ENCODE measurements around the gene LPCAT2. TPM values are rescaled to one million over a fixed set of nuclear protein-coding genes. Genes with fewer than 3 reads are reported as not detected.

LPCAT2 gene
- total RNA-seq, 1 experiment from 2014 or later = 7.1 TPM

DNA sequence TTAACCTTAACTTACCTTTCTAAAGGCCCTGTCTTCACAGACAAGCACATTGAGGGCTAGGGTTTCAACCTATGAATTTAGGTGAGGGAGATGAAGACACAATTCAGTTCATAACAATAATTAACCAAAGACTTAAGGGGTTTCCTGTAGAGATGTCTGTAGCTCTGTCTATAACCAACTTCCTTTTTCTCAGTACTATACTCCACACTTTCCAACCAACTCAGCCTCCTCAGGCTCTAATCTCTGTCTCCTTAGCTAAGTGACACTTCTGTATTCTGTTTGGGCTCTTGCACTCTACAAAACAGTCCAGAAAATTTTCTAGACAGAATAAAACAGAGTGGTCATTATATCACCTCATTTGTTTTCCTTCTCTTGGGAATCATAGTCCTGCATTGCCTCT is 83.4 kb downstream of the LPCAT2 start (continued):
- TF ChIP-seq PRDM15 (CRISPR knock-in tag; IDR thresholded peaks at IDR 0.05) = no peak
- no peak for TF ChIP-seq ZNF423 (CRISPR knock-in tag; IDR thresholded peaks at IDR 0.05)
- TF ChIP-seq GRHL2 (CRISPR knock-in tag; IDR thresholded peaks at IDR 0.05; ENCODE audit: insufficient replicate concordance, severe bottlenecking) = no peak
- TF ChIP-seq ATF6 (CRISPR knock-in tag; IDR thresholded peaks at IDR 0.05) = no peak
- no peak for TF ChIP-seq PRRX2 (CRISPR knock-in tag; IDR thresholded peaks at IDR 0.05)

- Mint-ChIP-seq H3K4me1 (peaks cover 23% of the 10 kb centered on the region), H3K27me3 (ENCODE audit: low read depth) (no peaks in the 10 kb centered on the region), H3K4me3 (no peak overlapping the region), H3K36me3 (no peaks in the 10 kb centered on the region; the same call in 1 of the 2 replicates), H3K9me3 (peaks cover 15% of the 10 kb centered on the region), H3K27ac (no peak overlapping the region)
- ChIA-PET POLR2A (no interaction called here), CTCF (interaction anchor here (1.7 kb wide), 1 partner anchor 133 kb away, joined by 4 read pairs; no protein-coding TSS in a partner anchor)
- ATAC-seq (no peak), DNase-seq (ENCODE audit: low spot score) (no peak)
- no peak for TF ChIP-seq ZNF232 (CRISPR knock-in tag; IDR thresholded peaks at IDR 0.05)
- no peak for TF ChIP-seq NR2C2 (CRISPR knock-in tag; IDR thresholded peaks at IDR 0.05)
- no peak for TF ChIP-seq JUN (CRISPR knock-in tag; IDR thresholded peaks at IDR 0.05)
- no peak for TF ChIP-seq FOXJ3 (CRISPR knock-in tag; IDR thresholded peaks at IDR 0.05; ENCODE audit: borderline replicate concordance)
- TF ChIP-seq ZSCAN18 (CRISPR knock-in tag; IDR thresholded peaks at IDR 0.05) = no peak
- TF ChIP-seq E2F1 (CRISPR knock-in tag; IDR thresholded peaks at IDR 0.05) = no peak
- TF ChIP-seq, protein P1, sequence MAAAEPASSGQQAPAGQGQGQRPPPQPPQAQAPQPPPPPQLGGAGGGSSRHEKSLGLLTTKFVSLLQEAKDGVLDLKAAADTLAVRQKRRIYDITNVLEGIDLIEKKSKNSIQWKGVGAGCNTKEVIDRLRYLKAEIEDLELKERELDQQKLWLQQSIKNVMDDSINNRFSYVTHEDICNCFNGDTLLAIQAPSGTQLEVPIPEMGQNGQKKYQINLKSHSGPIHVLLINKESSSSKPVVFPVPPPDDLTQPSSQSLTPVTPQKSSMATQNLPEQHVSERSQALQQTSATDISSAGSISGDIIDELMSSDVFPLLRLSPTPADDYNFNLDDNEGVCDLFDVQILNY (CRISPR knock-in tag; IDR thresholded peaks at IDR 0.05) = no peak
- TF ChIP-seq ZMAT4 (CRISPR knock-in tag; IDR thresholded peaks at IDR 0.05) = no peak
- TF ChIP-seq CREB1 (CRISPR knock-in tag; IDR thresholded peaks at IDR 0.05) = no peak
- no peak for TF ChIP-seq CREM (CRISPR knock-in tag; IDR thresholded peaks at IDR 0.05)
- TF ChIP-seq ELF4 (CRISPR knock-in tag; IDR thresholded peaks at IDR 0.05; ENCODE audit: low read depth) = no peak
- TF ChIP-seq FOXP1 (CRISPR knock-in tag; IDR thresholded peaks at IDR 0.05; ENCODE audit: borderline replicate concordance) = no peak
- TF ChIP-seq, protein P2, sequence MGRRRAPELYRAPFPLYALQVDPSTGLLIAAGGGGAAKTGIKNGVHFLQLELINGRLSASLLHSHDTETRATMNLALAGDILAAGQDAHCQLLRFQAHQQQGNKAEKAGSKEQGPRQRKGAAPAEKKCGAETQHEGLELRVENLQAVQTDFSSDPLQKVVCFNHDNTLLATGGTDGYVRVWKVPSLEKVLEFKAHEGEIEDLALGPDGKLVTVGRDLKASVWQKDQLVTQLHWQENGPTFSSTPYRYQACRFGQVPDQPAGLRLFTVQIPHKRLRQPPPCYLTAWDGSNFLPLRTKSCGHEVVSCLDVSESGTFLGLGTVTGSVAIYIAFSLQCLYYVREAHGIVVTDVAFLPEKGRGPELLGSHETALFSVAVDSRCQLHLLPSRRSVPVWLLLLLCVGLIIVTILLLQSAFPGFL (CRISPR knock-in tag; IDR thresholded peaks at IDR 0.05; ENCODE audit: borderline replicate concordance) = no peak
- TF ChIP-seq, protein P3, sequence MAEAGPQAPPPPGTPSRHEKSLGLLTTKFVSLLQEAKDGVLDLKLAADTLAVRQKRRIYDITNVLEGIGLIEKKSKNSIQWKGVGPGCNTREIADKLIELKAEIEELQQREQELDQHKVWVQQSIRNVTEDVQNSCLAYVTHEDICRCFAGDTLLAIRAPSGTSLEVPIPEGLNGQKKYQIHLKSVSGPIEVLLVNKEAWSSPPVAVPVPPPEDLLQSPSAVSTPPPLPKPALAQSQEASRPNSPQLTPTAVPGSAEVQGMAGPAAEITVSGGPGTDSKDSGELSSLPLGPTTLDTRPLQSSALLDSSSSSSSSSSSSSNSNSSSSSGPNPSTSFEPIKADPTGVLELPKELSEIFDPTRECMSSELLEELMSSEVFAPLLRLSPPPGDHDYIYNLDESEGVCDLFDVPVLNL (CRISPR knock-in tag; IDR thresholded peaks at IDR 0.05; ENCODE audit: borderline replicate concordance, low read depth) = no peak
- no peak for TF ChIP-seq ZNF219 (CRISPR knock-in tag; IDR thresholded peaks at IDR 0.05; ENCODE audit: borderline replicate concordance)
- TF ChIP-seq, protein P4, sequence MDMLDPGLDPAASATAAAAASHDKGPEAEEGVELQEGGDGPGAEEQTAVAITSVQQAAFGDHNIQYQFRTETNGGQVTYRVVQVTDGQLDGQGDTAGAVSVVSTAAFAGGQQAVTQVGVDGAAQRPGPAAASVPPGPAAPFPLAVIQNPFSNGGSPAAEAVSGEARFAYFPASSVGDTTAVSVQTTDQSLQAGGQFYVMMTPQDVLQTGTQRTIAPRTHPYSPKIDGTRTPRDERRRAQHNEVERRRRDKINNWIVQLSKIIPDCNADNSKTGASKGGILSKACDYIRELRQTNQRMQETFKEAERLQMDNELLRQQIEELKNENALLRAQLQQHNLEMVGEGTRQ (CRISPR knock-in tag; IDR thresholded peaks at IDR 0.05) = no peak
- TF ChIP-seq ESRRA (CRISPR knock-in tag; IDR thresholded peaks at IDR 0.05; ENCODE audit: borderline replicate concordance) = no peak
Measured at GRCh38 chr16:55597928-55598327, 89.1 kb downstream of the LPCAT2 start.
